Ammon's horn (tissue), 1 donor: ENCODE data around the gene UBAC1.
"Not testable (repeated sequence)": the region's sequence is repeated elsewhere in the genome, so short reads cannot be mapped to it uniquely, and the experiment has no call there.

ENCODE experiments used
- DNase-seq: peaks from one replicate; pipeline ENCODE4 v3.0.0-alpha.2; 2016; ENCODE audit warnings: low spot score

UBAC1 gene

GRCh38 chr9:135959814-135960213, 1.4 kb downstream of the UBAC1 start:
- DNase-seq, result no peak

- DNase-seq, result peak; percentile 56
Measured at GRCh38 chr9:135958485-135958884, 2.7 kb downstream of the UBAC1 start.

GRCh38 chr9:135957431-135957830, 3.7 kb downstream of the UBAC1 start:
- DNase-seq, result no peak

- no peak for DNase-seq
Measured at GRCh38 chr9:135956802-135957174, 4.4 kb downstream of the UBAC1 start.

DNA sequence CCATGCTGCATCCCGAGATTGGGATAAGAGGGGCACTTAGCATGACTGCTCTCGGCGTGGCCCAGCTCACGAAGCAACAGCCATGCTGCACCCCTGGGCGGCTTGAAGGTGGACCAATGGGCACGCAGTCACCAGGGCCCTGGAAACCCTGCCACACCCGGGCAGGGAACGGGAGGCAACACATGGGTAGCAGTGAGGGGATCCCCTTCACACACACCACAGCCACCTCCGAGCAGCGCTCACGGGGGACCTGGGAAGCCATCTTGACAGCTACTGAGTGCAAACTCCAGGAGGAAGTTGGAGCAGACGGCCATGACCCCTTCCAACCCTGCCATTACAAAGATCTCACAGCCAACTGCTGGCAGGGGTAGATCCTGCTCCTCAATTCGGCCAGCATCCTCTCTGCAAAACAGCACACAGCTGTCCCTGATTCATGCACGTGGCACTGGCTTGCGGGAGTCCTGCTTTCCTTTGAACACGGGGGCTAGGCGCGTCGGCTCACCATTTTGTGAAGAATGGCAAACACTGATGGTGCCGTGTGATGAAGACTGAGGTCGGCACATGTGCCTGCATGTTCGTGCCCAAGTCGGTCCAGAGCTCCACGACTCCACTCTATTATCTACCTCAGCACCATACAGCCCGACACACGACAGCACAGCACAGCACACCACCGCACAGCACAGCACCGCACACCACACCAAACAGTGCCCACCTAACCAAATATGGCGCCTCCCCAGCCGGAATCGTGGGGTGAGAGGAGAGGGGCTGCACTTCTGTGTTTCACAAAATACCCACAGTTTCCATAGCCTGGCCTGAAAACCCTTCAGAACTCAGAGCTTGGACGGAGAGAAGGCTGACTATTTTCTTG, 5.0 kb downstream of the UBAC1 start:
- no peak for DNase-seq

DNA sequence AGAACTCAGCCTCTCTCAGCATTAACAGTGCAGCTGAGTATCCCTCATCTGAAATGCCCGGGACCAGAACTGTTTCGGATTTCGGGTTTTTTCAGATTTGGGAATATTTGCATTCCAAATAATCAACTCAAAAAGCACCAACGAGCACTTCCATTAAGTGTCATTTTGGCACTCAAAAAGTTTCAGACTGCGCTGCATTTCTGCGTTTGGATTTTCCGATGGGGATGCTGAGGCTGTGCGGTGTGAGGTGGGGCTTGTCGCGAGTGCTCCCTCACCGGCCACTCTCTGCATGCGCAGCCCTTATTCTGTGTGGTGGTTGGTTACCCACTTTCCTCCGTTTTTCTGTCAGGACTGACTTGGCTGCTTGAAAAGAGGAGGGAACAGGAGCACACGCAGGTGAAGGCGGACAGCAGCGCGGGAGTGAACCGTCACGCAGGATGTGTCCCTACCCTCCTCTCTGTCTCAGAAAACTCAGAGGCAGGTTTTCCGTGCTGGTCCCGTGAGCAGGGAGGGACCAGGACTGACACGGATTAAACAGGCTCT, 8.4 kb downstream of the UBAC1 start:
- no peak for DNase-seq

GRCh38 chr9:135951889-135952663, 9.1 kb downstream of the UBAC1 start:
- DNase-seq, result no peak

DNA sequence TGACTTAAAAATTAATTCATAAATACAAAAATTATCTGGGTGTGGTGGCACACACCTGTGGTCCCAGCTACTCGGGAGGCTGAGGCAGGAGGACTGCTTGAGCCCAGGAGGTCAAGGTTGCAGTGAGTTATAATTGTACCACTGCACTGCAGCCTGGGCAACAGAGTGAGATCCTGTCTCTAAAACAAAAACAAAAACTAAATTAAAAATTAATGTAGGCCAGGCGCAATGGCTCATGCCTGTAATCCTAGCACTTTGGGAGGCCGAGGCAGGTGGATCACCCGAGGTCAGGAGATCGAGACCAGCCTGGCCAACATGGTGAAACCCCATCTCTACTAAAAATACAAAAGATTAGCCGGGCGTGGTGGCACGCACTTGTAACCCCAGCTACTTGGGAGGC, 9.9 kb downstream of the UBAC1 start:
- not testable (repeated sequence) for DNase-seq

DNA sequence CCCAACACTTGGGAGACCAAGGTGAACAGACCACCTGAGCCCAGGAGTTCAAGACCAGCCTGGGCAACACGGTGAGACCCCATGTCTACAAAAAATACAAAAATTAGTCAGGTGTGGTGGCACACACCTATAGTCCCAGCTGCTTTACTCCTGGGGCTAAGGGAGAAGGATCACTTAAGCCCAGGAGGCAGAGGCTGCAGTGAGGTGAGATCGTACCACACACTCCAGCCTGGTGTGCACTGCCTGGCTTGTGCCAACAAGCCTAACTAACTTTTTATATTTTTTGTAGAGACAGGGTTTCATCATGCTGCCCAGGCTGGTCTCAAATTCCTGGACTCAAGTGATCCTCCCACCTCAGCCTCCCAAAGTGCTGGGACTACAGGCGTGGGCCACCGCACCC, 10.3 kb downstream of the UBAC1 start:
- not testable (repeated sequence) for DNase-seq

- DNase-seq, result no peak
Measured at GRCh38 chr9:135950135-135950682, 11.0 kb downstream of the UBAC1 start.

DNA sequence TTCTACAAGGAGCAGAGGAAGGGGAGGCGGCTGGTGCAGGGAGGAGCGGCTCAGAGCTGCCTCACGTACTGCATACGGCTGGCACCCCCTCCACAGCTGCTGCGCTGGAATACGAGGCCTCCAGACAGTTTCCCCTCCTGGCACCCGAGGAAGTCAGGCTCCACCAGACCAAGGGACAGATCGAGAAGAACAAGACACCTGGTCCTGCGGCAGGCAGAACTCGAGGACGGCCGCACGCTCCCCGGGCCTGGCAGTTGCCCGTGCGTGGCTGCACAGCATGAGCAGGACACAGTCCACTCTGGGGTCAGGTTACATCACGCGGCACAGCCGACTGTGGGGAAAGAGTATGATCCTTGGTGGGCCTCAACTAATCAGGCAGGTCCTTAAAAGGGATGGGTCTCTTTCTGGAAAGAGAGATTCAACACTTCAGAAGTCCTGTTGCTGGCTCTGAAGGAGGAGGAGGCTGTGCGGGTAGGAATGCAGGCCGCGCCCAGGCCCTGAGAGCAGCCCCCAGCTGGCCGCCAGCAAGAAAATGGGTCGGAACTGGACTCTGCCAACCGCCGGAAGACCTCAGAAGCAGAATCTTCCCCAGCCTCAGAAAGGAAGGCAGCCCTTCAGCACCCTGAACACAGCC, 11.6 kb downstream of the UBAC1 start:
- DNase-seq, result no peak

GRCh38 chr9:135948968-135949367, 12.2 kb downstream of the UBAC1 start:
- DNase-seq, result no peak

GRCh38 chr9:135948446-135948845, 12.7 kb downstream of the UBAC1 start:
- no peak for DNase-seq

DNA sequence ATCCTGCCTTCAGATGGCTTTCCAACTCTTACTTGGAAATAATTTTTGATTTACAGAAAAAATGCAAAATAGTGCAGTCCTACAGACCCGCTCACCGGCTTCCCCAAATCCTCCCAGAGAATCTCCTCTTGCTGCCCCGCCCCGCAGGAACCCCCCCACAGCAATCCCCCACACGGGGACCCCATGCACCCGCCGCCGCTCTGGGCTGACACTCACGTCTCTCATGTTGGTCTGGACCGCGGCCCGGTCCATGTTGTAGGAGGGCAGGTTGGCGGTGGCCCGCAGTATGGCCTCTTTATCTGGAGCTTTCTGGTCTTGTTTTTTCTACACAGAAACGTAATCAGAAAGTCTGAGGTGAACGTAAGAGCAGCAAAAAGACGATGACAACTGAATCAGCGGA, 13.6 kb downstream of the UBAC1 start:
- no peak for DNase-seq

- DNase-seq, result not testable (repeated sequence)
Measured at GRCh38 chr9:135947105-135947504, 14.1 kb downstream of the UBAC1 start.

DNA sequence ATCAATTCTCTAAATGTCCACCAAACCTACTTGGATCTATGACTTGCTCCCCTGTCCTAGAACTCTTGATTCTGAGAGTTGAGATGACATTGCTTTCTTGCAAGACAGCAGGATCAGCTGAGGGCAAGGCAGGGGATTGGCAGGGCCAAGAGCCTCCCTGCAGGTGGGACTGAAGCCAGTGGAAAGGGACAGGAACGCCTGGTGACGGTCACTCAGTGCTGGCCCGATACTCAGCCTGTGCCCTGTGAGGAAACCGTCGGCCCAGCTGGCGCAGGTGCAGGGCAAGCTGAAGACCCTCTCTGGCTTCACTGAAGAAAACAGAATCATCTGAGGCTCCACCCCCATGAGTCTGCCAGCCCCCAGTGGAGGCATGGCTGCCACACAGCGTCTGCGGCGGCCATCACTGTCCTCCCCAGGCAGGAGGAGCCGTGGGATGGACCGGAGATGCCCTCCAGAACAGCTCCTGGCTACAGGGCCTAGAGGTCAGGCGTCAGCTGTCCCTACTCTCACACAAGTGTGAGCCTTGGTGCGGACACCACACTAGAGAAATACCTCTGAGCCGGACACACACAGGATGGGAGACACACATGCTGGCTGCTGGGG, 14.7 kb downstream of the UBAC1 start:
- DNase-seq, result no peak

- no peak for DNase-seq
Measured at GRCh38 chr9:135945969-135946368, 15.2 kb downstream of the UBAC1 start.

DNA sequence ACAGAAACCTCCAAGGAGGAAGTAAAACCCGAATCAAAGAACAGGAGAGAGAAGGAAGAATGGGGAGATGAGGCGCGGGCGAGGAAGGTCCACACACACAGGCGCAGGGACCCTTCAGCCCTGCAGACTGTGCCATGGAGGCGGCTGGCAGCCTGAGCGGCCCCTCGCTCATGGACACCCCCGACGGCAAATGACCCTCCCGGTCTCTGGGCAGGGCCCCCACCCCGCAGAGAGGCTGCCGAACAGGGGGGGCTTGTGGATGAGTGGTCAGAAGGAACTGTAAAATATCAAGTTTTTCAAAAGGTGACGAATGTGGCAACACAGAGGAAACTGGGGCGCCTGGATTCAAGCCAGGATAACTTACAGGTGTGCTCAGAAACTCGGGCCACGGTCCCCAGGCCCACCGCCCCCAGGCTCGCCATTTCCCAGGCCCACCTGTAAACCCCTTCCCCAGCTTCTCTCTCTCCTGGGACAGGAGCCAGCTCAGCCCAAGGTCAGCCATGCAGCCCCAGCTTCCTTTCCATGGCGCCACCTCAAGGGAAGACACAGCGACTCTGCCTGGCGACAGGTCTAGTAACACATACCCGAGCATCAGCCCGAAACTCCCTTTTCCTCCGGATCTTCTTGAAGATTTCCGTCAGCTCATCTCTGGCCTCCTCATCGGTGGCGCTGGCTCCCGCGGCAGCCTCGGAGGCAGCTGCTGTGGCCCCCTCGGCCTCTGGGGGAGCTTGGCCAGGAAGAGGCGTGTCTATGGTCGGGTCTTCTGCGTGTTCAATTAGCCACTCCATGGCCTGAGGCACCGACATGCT, 16.5 kb downstream of the UBAC1 start:
- DNase-seq, result no peak

GRCh38 chr9:135943604-135944003, 17.6 kb downstream of the UBAC1 start:
- DNase-seq, result not testable (repeated sequence)

DNA sequence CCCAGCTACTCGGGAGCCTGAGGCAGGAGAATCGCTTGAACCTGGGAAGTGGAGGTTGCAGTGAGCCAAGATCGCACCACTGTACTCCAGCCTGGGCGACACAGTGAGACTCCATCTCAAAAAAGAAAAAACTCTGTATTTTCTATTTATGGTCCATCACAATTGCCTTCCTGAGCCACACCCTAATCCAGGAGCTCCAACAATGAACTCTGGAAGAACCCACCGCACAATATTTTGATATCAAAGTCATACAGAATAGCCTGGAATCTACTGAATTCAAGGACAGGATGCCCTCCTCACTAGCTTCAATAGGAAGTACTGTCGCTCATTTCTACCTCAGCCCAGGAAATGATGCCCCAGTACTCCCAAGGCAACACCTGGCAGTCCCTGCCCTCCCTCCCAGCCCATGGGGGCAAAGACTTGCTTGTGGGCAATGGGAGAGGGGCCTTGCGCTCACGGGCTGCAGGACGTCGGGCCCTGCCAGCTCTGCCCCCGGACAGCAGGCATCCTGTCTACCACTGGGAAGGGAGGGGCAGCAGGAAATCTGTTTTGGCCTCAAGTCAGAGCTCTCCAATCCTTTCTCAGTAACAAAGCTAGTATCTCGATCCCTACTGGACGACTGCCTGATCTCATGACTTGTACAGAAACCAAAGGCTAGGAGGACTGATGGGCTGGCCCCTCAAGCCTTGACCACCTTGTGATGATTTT, 19.7 kb downstream of the UBAC1 start:
- no peak for DNase-seq
